Neural cell (in vitro differentiated cells): ENCODE data around the gene UNC13B. TPM values are rescaled to one million over a fixed set of nuclear protein-coding genes. Genes with fewer than 3 reads are reported as not detected.

Experiments
- H2AFZ ChIP-seq: fragments of 200-600, 300-800 bp; sonication (generic), shearing (Covaris generic); 2 replicates; pipeline ENCODE4 v1.6.0; 2014; ENCODE audit warnings: low read depth, mild to moderate bottlenecking, antibody characterized with exemption, low read length, moderate library complexity
- H3F3A ChIP-seq: fragments of 200-600 bp; shearing (Covaris generic); 2 replicates; pipeline ENCODE4 v1.6.1; 2016; ENCODE audit warnings: mild to moderate bottlenecking, moderate library complexity, mixed read lengths, antibody characterized with exemption, low read length; ENCODE audit not compliant: insufficient read depth, poor library complexity, severe bottlenecking
- H3K27ac ChIP-seq: fragments of 200-600, 300-800 bp; sonication (generic), shearing (Covaris generic); 2 replicates; pipeline ENCODE4 v1.5.1; 2014; ENCODE audit warnings: mild to moderate bottlenecking, low read length, moderate library complexity
- H3K27me3 ChIP-seq: fragments of 300-800, 200-600 bp; sonication (generic), shearing (Covaris generic); 2 replicates; pipeline ENCODE4 v1.6.0; 2014; ENCODE audit warnings: mild to moderate bottlenecking, low read depth, low read length, moderate library complexity; ENCODE audit not compliant: insufficient read depth
- H3K36me3 ChIP-seq: fragments of 300-800, 200-600 bp; sonication (generic), shearing (Covaris generic); 2 replicates; pipeline ENCODE4 v1.5.1; 2014; ENCODE audit warnings: mild to moderate bottlenecking, antibody characterized with exemption, low read length, moderate library complexity; ENCODE audit not compliant: insufficient read depth
- H3K4me2 ChIP-seq: fragments of 300-800, 200-600 bp; sonication (generic), shearing (Covaris generic); 2 replicates; pipeline ENCODE4 v1.6.0; 2014; ENCODE audit warnings: mild to moderate bottlenecking, low read length
- H3K4me3 ChIP-seq: fragments of 300-800, 200-600 bp; sonication (generic), shearing (Covaris generic); 2 replicates; pipeline ENCODE4 v1.5.1; 2014; ENCODE audit warnings: mild to moderate bottlenecking, low read length, moderate library complexity
- H3K79me2 ChIP-seq: fragments of 200-600 bp; shearing (Covaris generic); replicated peaks from 2 replicates; pipeline ENCODE4 v1.6.0; 2014; ENCODE audit warnings: mild to moderate bottlenecking, low read length, moderate library complexity; ENCODE audit not compliant: insufficient read depth
- H3K9ac ChIP-seq: fragments of 300-800, 200-600 bp; sonication (generic), shearing (Covaris generic); 2 replicates; pipeline ENCODE4 v1.6.1; 2016; ENCODE audit warnings: mild to moderate bottlenecking, low read length, mixed read lengths
- H3K9me2 ChIP-seq: fragments of 200-600 bp; shearing (Covaris generic); 2 replicates; pipeline ENCODE4 v1.6.1; 2016; ENCODE audit warnings: mild to moderate bottlenecking, low read length, mixed read lengths; ENCODE audit not compliant: insufficient read depth
- H3K9me3 ChIP-seq: fragments of 200-600, 300-800 bp; sonication (generic), shearing (Covaris generic); 2 replicates; pipeline ENCODE4 v1.6.1; 2016; ENCODE audit warnings: mild to moderate bottlenecking, mixed run types, low read length, moderate library complexity, mixed read lengths
- H4K20me1 ChIP-seq: fragments of 200-600 bp; shearing (Covaris generic); 2 replicates; pipeline ENCODE4 v1.6.1; 2016; ENCODE audit warnings: mild to moderate bottlenecking, mixed run types; ENCODE audit not compliant: insufficient read depth
- EP300 ChIP-seq: fragments of 450-650 bp; conservative IDR thresholded peaks from 2 replicates; pipeline ENCODE4 v1.6.1; 2014; ENCODE audit warnings: antibody characterized with exemption, mild to moderate bottlenecking, moderate library complexity; ENCODE audit not compliant: poor library complexity, severe bottlenecking
- EZH2 ChIP-seq: fragments of 200-600, 300-800 bp; shearing (Covaris generic), sonication (generic); IDR thresholded peaks from 2 replicates; pipeline ENCODE4 v1.6.1; 2014; ENCODE audit warnings: antibody characterized with exemption, low read length, borderline replicate concordance, mild to moderate bottlenecking; ENCODE audit not compliant: insufficient read depth, poor library complexity, severe bottlenecking
- MXI1 ChIP-seq: fragments of 450-650 bp; conservative IDR thresholded peaks from 2 replicates; pipeline ENCODE4 v1.6.1; 2014; ENCODE audit warnings: antibody characterized with exemption, mild to moderate bottlenecking; ENCODE audit not compliant: poor library complexity, severe bottlenecking
- POLR2AphosphoS5 ChIP-seq: IDR thresholded peaks from 2 replicates; pipeline ENCODE4 v1.6.1; 2012
- RAD21 ChIP-seq: fragments of 450-650 bp; conservative IDR thresholded peaks from 2 replicates; pipeline ENCODE4 v1.6.1; 2014; ENCODE audit warnings: antibody characterized with exemption, mild to moderate bottlenecking, moderate library complexity
- REST ChIP-seq: IDR thresholded peaks from 2 replicates; pipeline ENCODE4 v1.6.1; 2012; ENCODE audit warnings: borderline replicate concordance
- SMC3 ChIP-seq: fragments of 450-650 bp; conservative IDR thresholded peaks from 2 replicates; pipeline ENCODE4 v1.6.1; 2014; ENCODE audit warnings: antibody characterized with exemption, mild to moderate bottlenecking, moderate library complexity; ENCODE audit not compliant: poor library complexity
- TAF1 ChIP-seq: IDR thresholded peaks from 2 replicates; pipeline ENCODE4 v1.6.1; 2012; ENCODE audit warnings: low read depth
- polyA plus RNA-seq: library from polyadenylated mRNA; depleted of rRNA; stranded (reverse); fragments of >200 nt; gene quantifications from 2 replicates; pipeline ENCODE4 v1.2.3, GENCODE V29; 2014
- TF ChIP-seq, protein P1 (sequence below): fragments of 450-650 bp; IDR thresholded peaks from 2 replicates; pipeline ENCODE4 v1.5.1; 2014; ENCODE audit warnings: antibody characterized with exemption, mild to moderate bottlenecking, moderate library complexity; ENCODE audit not compliant: poor library complexity, severe bottlenecking

UNC13B gene
- polyA plus RNA-seq, 1 donor from 2014 or later = 37.2 TPM

DNA sequence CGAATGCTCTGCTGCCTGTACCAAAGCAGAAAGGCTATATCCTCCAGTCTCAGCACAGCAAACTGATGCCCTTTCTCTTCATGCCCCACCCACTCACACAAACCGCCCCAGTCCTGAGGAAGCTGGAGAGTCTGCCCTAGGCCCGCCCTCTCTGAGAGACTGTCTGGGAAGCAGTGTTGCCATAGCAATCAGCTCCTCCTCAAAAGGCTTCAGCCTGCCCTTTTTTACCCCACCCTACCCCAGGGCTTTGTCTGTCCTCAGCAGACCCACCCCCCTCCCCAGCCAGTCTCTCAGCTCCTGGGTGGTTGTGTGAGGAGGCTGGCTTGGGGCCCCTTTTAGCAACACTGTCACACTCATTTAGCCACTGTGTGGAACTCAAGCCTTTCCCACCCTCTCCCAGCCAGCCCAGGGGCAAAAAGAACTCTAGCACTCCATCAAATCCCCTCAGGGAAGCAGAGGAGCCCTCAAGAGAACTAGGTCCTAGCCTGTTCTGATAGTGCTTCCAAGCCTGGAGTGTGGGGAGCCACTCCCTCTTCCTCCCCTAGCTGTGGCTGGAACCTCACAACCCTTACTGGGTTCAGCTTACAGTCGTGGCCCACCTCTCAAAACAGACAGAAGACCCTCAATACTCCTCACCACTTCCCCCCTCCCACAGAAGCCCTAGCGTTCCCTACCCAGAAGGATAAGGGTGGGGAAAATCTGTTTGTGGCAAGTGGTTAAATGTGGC is 47.5 kb upstream of the UNC13B start:
- Histone ChIP-seq H3K27ac (peak overlapping the region; percentile 95), H3K9ac (peak overlapping the region; percentile 85), H3K9me3 (no peaks in the 10 kb centered on the region), H4K20me1 (no peaks in the 10 kb centered on the region), H2AFZ (peak overlapping the region; percentile 8), H3F3A (peaks cover 6% of the 10 kb centered on the region), H3K4me3 (peak overlapping the region; percentile 88), H3K79me2 (peaks cover 36% of the 10 kb centered on the region), H3K36me3 (no peaks in the 10 kb centered on the region), H3K9me2 (no peaks in the 10 kb centered on the region), H3K4me2 (peak overlapping the region; percentile 94), H3K27me3 (no peaks in the 10 kb centered on the region)
- TF ChIP-seq REST (peak; percentile 75), TAF1 (peak; percentile 79), EP300 (peak; percentile 50), POLR2AphosphoS5 (peak; percentile 89), EZH2 (no peak)

DNA sequence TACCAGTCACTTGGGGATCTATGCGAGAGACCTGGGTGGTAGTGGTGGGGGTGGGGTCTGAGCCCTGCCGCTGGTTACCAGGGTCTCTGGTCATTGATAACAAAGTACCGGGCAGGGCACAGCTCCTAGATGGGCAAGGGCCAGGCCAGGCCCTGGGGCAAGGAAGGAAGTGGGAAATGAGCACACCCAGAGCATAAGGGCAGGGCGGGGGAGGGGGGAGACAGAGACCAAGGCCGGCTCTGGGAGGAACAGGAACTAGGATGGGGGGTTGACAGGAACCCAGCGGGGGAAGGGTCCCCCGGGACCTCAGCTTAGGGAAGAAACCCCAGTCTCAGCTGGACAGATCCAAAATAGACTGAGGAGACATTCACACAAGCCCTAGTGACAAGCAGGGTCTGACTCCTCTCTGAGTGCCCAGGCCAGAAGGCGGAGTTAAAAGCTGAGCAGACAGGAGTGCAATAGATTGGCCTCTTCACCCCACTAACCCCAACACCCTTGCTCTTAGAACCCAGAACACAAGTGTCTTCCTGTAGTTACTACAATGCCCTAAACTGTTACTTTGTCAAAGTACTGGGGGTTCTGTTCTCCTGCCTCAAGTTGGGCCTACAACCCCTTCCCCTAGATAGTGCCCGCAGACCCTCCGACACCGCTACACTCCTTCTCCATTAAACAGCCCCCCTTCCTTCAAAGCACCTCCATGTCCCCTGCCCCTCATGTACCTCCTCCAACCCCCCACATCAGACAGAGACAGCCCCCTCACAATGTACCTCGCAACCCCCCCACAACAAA is 46.8 kb upstream of the UNC13B start:
- Histone ChIP-seq H3K27me3 (no peaks in the 10 kb centered on the region), H3K4me2 (peak overlapping the region; percentile 94), H3K9ac (peak overlapping the region; percentile 85), H3K79me2 (peaks cover 29% of the 10 kb centered on the region), H3K36me3 (no peaks in the 10 kb centered on the region), H3K9me3 (no peaks in the 10 kb centered on the region), H3K27ac (peak overlapping the region; percentile 95), H3K4me3 (peak overlapping the region; percentile 88), H3F3A (peaks cover 6% of the 10 kb centered on the region), H4K20me1 (no peaks in the 10 kb centered on the region), H2AFZ (peak overlapping the region; percentile 61), H3K9me2 (no peaks in the 10 kb centered on the region)
- TF ChIP-seq EP300 (no peak), REST (no peak), EZH2 (no peak), MXI1 (no peak), RAD21 (no peak), TAF1 (no peak), SMC3 (no peak), POLR2AphosphoS5 (no peak)
- TF ChIP-seq, protein P1, sequence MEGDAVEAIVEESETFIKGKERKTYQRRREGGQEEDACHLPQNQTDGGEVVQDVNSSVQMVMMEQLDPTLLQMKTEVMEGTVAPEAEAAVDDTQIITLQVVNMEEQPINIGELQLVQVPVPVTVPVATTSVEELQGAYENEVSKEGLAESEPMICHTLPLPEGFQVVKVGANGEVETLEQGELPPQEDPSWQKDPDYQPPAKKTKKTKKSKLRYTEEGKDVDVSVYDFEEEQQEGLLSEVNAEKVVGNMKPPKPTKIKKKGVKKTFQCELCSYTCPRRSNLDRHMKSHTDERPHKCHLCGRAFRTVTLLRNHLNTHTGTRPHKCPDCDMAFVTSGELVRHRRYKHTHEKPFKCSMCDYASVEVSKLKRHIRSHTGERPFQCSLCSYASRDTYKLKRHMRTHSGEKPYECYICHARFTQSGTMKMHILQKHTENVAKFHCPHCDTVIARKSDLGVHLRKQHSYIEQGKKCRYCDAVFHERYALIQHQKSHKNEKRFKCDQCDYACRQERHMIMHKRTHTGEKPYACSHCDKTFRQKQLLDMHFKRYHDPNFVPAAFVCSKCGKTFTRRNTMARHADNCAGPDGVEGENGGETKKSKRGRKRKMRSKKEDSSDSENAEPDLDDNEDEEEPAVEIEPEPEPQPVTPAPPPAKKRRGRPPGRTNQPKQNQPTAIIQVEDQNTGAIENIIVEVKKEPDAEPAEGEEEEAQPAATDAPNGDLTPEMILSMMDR = no peak
